Natural killer cell (primary cell): ENCODE data around the gene KRI1. TPM values are rescaled to one million over a fixed set of nuclear protein-coding genes. Genes with fewer than 3 reads are reported as not detected.

Source experiments
- ATAC-seq, 3 donors: fragments of 150-1000 bp in 2 of 3; fragments of 200-7000 bp in 1 of 3; cut with Tn5 transposase; 1 replicate in 1 of 3; 2 replicates in 2 of 3; pipeline ENCODE4 v1.10.0; 2021; ENCODE audit warnings: mild to moderate bottlenecking in 2 of 3, moderate library complexity in 2 of 3
- DNase-seq, 2 donors: peaks; one replicate each; pipeline versions ENCODE4 v3.0.0 to v3.0.0-alpha.2; 2013 to 2021; ENCODE audit warnings: mixed read lengths in 1 of 2
- H3K27ac ChIP-seq: one replicate; pipeline ENCODE4 v1.5.1; 2013; ENCODE audit warnings: mild to moderate bottlenecking, low read length
- H3K27me3 ChIP-seq: one replicate; pipeline ENCODE4 v1.6.1; 2013; ENCODE audit warnings: low read length; ENCODE audit not compliant: control insufficient read depth, insufficient read depth
- H3K36me3 ChIP-seq: one replicate; pipeline ENCODE4 v1.6.1; 2013; ENCODE audit warnings: low read length; ENCODE audit not compliant: control insufficient read depth, insufficient read depth
- H3K4me1 ChIP-seq: one replicate; pipeline ENCODE4 v1.6.1; 2013; ENCODE audit warnings: low read length; ENCODE audit not compliant: control insufficient read depth, insufficient read depth
- H3K4me3 ChIP-seq: one replicate; pipeline ENCODE4 v1.5.1; 2013; ENCODE audit warnings: low read length
- H3K9me3 ChIP-seq: one replicate; pipeline ENCODE4 v1.6.1; 2013; ENCODE audit warnings: low read length; ENCODE audit not compliant: control insufficient read depth, insufficient read depth
- H3K27ac Mint-ChIP-seq, 2 donors: one replicate each; pipeline ENCODE4 v1.8.0; 2022; ENCODE audit warnings: mild to moderate bottlenecking in 2 of 2, mixed read lengths in 2 of 2, moderate library complexity in 1 of 2
- H3K27me3 Mint-ChIP-seq, 2 donors: one replicate each; pipeline ENCODE4 v1.8.0; 2022; ENCODE audit warnings: low read depth in 2 of 2, mixed read lengths in 2 of 2
- H3K36me3 Mint-ChIP-seq: one replicate; pipeline ENCODE4 v1.8.0; 2022; ENCODE audit warnings: mixed read lengths
- H3K4me1 Mint-ChIP-seq, 2 donors: one replicate each; pipeline ENCODE4 v1.8.0; 2022; ENCODE audit warnings: mixed read lengths in 2 of 2
- H3K4me3 Mint-ChIP-seq: one replicate; pipeline ENCODE4 v1.8.0; 2022; ENCODE audit warnings: mild to moderate bottlenecking, moderate library complexity, mixed read lengths
- H3K9me3 Mint-ChIP-seq, 2 donors: one replicate each; pipeline ENCODE4 v1.8.0; 2022; ENCODE audit warnings: mixed read lengths in 2 of 2
- WGBS: methylation state at CpG from one replicate; pipeline ENCODE4 v1.1.7; 2013; ENCODE audit warnings: missing lambda C conversion rate; ENCODE audit not compliant: insufficient coverage; 5-methylcytosine and 5-hydroxymethylcytosine counted together
- intact Hi-C: fragments of 100-400 bp; cut with micrococcal nuclease; formaldehyde crosslinking; loops from one replicate; pipeline ENCODE4 v1.14.2; 2022
- total RNA-seq, 4 donors: library from RNA; stranded (reverse); fragments of 120-200 nt in 1 of 4; gene quantifications; one replicate each; pipeline versions ENCODE4 v1.2.3 to v1.2.4, GENCODE V29; 2013 to 2022
- TF ChIP-seq, protein P1 (sequence below): fragments of 200-600 bp; IDR thresholded peaks from one replicate; pipeline ENCODE4 v1.8.0; 2022; ENCODE audit warnings: antibody characterized with exemption

The KRI1 gene
- total RNA-seq, 3 donors from 2014 or later (not counting 1 experiment from before 2014, with no cell fraction given): 36.6 to 53.0 (median 49.5) TPM

DNA sequence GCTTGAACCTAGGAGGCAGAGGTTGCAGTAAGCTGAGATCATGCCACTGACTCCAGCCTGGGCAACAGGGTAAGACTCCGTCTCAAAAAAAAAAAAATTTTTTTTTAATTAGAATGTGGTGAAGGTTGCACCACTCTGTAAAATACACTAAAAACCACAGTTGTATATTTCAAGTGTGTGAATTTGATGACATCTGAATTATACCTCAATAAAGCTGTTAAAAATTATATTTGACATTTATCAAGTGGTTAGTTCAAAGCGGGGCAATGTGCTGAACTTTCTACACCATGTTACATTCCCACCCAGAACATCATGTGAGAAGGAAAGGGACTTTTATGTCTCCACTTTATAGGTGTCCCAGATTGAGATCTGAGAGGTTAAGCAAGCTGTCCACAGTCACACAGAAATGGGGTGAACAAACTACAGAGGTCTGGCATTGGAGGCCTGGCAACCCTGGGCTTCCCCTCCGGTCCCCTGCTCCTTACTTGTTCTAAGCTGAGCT lies 42.6 kb downstream of the KRI1 start:
- TF ChIP-seq, protein P1, sequence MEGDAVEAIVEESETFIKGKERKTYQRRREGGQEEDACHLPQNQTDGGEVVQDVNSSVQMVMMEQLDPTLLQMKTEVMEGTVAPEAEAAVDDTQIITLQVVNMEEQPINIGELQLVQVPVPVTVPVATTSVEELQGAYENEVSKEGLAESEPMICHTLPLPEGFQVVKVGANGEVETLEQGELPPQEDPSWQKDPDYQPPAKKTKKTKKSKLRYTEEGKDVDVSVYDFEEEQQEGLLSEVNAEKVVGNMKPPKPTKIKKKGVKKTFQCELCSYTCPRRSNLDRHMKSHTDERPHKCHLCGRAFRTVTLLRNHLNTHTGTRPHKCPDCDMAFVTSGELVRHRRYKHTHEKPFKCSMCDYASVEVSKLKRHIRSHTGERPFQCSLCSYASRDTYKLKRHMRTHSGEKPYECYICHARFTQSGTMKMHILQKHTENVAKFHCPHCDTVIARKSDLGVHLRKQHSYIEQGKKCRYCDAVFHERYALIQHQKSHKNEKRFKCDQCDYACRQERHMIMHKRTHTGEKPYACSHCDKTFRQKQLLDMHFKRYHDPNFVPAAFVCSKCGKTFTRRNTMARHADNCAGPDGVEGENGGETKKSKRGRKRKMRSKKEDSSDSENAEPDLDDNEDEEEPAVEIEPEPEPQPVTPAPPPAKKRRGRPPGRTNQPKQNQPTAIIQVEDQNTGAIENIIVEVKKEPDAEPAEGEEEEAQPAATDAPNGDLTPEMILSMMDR: no peak
- Histone ChIP-seq H3K36me3 (no peaks in the 10 kb centered on the region), H3K27ac (peak overlapping the region; percentile 92), H3K9me3 (no peaks in the 10 kb centered on the region), H3K27me3 (no peaks in the 10 kb centered on the region), H3K4me1 (peaks cover 65% of the 10 kb centered on the region), H3K4me3 (no peak overlapping the region)
- 36% methylated on average over 1 of the region's 3 CpGs for WGBS
- Mint-ChIP-seq H3K27me3 (no peaks in the 10 kb centered on the region), H3K4me3 (peak overlapping the region; percentile 76), H3K4me1 (peaks cover 41 to 42% of the 10 kb centered on the region in 2 donors), H3K9me3 (no peaks in the 10 kb centered on the region), H3K36me3 (no peaks in the 10 kb centered on the region), H3K27ac (peak overlapping the region; percentile 86 to 91)
- peak; percentile 65 to 88 (median 80) for ATAC-seq
- peak; percentile 57 to 82 for DNase-seq
- intact Hi-C loops: loop anchor here (1.0 to 2.0 kb wide), 4 partner anchors 21 to 274 kb away; partner anchors contain the start of gene KRI1

DNA sequence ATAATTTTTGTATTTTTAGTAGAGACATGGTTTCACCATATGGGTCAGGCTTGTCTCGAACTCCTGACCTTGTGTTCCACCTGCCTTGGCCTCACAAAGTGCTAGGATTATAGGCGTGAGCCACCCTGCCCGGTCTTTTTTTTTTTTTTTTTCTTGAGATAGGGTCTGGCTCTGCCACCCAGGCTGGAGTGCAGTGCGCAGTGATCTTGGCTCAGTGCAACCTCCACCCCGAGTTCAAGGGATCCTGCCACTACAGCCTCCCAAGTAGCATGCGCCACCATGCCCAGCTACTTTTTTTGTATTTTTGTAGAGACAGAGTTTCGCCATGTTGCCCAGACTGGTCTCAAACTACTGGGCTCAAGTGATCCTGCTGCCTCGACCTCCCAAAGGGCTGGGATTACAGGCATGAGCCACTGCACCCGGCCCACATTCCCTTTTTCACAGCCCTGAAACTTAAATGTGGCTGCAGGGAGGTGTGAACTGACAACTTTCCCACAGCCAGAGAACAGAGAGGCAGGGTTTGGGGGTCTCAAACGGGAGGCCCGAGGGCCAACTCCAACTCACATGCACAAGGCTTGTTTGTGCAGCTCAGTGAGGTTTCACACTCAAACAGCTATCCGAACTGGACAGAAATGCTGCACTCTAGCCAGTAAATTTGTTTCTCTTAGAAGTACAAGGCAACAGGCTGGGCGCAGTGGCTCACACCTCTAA lies 44.2 kb downstream of the KRI1 start:
- peak overlapping the region; percentile 86 to 91 for H3K27ac Mint-ChIP-seq
- TF ChIP-seq, protein P1: no peak
- Histone ChIP-seq H3K36me3 (no peaks in the 10 kb centered on the region), H3K4me1 (peaks cover 73% of the 10 kb centered on the region), H3K27ac (peak overlapping the region; percentile 46), H3K9me3 (no peaks in the 10 kb centered on the region), H3K27me3 (peaks cover 2% of the 10 kb centered on the region), H3K4me3 (no peak overlapping the region)
- intact Hi-C loops: loop anchor here (2.0 kb wide), 1 partner anchor 105 kb away; no protein-coding TSS in a partner anchor
- H3K27me3 Mint-ChIP-seq: peaks cover 0 to 3% of the 10 kb centered on the region in 2 donors
- peak in 1 of 2 donors; percentile 32 for DNase-seq
- peaks cover 4% of the 10 kb centered on the region for H3K36me3 Mint-ChIP-seq
- H3K4me1 Mint-ChIP-seq: peaks cover 45 to 46% of the 10 kb centered on the region in 2 donors
- H3K4me3 Mint-ChIP-seq: peak overlapping the region; percentile 76
- no peak for ATAC-seq
- H3K9me3 Mint-ChIP-seq: no peaks in the 10 kb centered on the region
- 61% methylated on average over 13 of the region's 13 CpGs for WGBS

DNA sequence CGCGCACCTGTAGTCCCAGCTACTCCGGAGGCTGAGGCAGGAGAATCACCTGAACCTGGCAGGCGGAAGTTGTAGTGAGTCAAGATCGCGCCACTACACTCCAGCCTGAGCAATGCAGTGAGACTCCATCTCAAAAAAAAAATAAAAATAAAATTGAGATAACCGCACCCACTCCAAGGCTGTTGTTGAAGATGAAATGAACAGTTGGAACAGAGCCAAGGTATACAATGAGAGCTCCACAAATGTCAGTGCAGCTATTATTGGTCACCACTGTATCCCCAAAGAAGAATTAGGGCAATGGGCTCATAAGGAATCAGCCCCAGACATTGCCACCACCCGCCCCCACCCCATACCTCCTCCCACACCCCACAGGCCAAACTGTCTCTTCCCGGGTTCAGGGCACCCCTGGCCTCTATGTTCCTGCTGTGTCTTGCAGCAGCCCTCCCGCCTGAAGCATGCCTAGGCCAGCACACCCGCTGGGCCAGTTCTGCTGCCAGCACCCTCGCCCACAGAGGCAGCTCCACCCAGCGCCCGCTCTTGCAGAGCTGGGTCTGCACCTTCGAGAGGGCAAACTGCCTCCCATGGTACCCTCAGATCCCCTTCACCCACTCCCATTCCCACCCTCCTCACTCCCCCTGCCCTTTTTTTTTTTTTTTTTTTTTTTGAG lies 45.0 kb downstream of the KRI1 start:
- H3K9me3 ChIP-seq: no peaks in the 10 kb centered on the region
- intact Hi-C loops: no loop called here
- TF ChIP-seq, protein P1: no peak
- H3K4me1 Mint-ChIP-seq: peaks cover 48 to 49% of the 10 kb centered on the region in 2 donors
- H3K9me3 Mint-ChIP-seq: no peaks in the 10 kb centered on the region
- WGBS: 58% methylated on average over 15 of the region's 15 CpGs
- H3K4me3 Mint-ChIP-seq: peak overlapping the region; percentile 76
- peaks cover 6% of the 10 kb centered on the region for H3K36me3 Mint-ChIP-seq
- peaks cover 2% of the 10 kb centered on the region for H3K27me3 ChIP-seq
- H3K27ac ChIP-seq: peak overlapping the region; percentile 89
- no peaks in the 10 kb centered on the region for H3K36me3 ChIP-seq
- peak overlapping the region; percentile 86 to 91 for H3K27ac Mint-ChIP-seq
- no peak overlapping the region for H3K4me3 ChIP-seq
- peak in 1 of 2 donors; percentile 44 for DNase-seq
- H3K27me3 Mint-ChIP-seq: peaks cover 0 to 3% of the 10 kb centered on the region in 2 donors
- ATAC-seq: no peak
- peaks cover 73% of the 10 kb centered on the region for H3K4me1 ChIP-seq
